Mesendoderm (in vitro differentiated cells): ENCODE measurements around the gene PRKN.

ENCODE experiments used
- DNase-seq: peaks from one replicate; pipeline ENCODE4 v3.0.0; 2013
- H2AK5ac ChIP-seq: 2 replicates; pipeline ENCODE4 v1.6.1; 2013; ENCODE audit warnings: low read length, inconsistent platforms
- H2BK120ac ChIP-seq: 2 replicates; pipeline ENCODE4 v1.6.1; 2013; ENCODE audit warnings: low read depth, mild to moderate bottlenecking, low read length, moderate library complexity, mixed read lengths
- H2BK15ac ChIP-seq: replicated peaks from 2 replicates; pipeline ENCODE4 v1.6.1; 2013; ENCODE audit warnings: low read depth, mild to moderate bottlenecking, moderate library complexity
- H2BK5ac ChIP-seq: 2 replicates; pipeline ENCODE4 v1.6.1; 2013; ENCODE audit warnings: low read length, inconsistent platforms
- H3K18ac ChIP-seq: 2 replicates; pipeline ENCODE4 v1.6.1; 2013; ENCODE audit warnings: mild to moderate bottlenecking, low read length, mixed read lengths
- H3K23ac ChIP-seq: one replicate; pipeline ENCODE4 v1.6.1; 2013; ENCODE audit warnings: low read length
- H3K27ac ChIP-seq: 2 replicates; pipeline ENCODE4 v1.5.1; 2013; ENCODE audit warnings: low read depth, mild to moderate bottlenecking, inconsistent platforms, low read length, moderate library complexity
- H3K27me3 ChIP-seq: 2 replicates; pipeline ENCODE4 v1.6.1; 2013; ENCODE audit warnings: low read length, control low read depth, mild to moderate bottlenecking, inconsistent platforms; ENCODE audit not compliant: insufficient read depth, poor library complexity
- H3K36me3 ChIP-seq: 2 replicates; pipeline ENCODE4 v1.6.1; 2013; ENCODE audit warnings: low read length, inconsistent platforms; ENCODE audit not compliant: control insufficient read depth, insufficient read depth
- H3K4ac ChIP-seq: one replicate; pipeline ENCODE4 v1.6.1; 2013; ENCODE audit warnings: low read depth, mild to moderate bottlenecking, low read length, moderate library complexity
- H3K4me1 ChIP-seq: 2 replicates; pipeline ENCODE4 v1.6.1; 2013; ENCODE audit warnings: low read depth, low read length, inconsistent platforms; ENCODE audit not compliant: control insufficient read depth
- H3K4me2 ChIP-seq: 2 replicates; pipeline ENCODE4 v1.6.1; 2013; ENCODE audit warnings: low read length
- H3K4me3 ChIP-seq: 2 replicates; pipeline ENCODE4 v1.5.1; 2013; ENCODE audit warnings: mild to moderate bottlenecking, low read length
- H3K56ac ChIP-seq: one replicate; pipeline ENCODE4 v1.6.1; 2013; ENCODE audit warnings: low read length
- H3K79me1 ChIP-seq: 2 replicates; pipeline ENCODE4 v1.6.1; 2013; ENCODE audit warnings: low read length, inconsistent platforms
- H3K79me2 ChIP-seq: 2 replicates; pipeline ENCODE4 v1.6.1; 2013; ENCODE audit warnings: mild to moderate bottlenecking, low read length; ENCODE audit not compliant: control insufficient read depth, insufficient read depth
- H3K9ac ChIP-seq: 2 replicates; pipeline ENCODE4 v1.6.1; 2013; ENCODE audit warnings: low read length, inconsistent platforms
- H4K5ac ChIP-seq: one replicate; pipeline ENCODE4 v1.6.1; 2013; ENCODE audit warnings: low read length
- H4K8ac ChIP-seq: one replicate; pipeline ENCODE4 v1.6.1; 2013; ENCODE audit warnings: low read depth, mild to moderate bottlenecking, control low read depth, low read length, moderate library complexity
- WGBS: extraction: QIAGEN DNeasy Blood & Tissue Kit; methylation state at CpG from one replicate; pipeline ENCODE4 v1.1.7; 2013; ENCODE audit warnings: low lambda C conversion rate, missing lambda C conversion rate; ENCODE audit not compliant: insufficient coverage; ENCODE audit errors: extremely low coverage; 5-methylcytosine and 5-hydroxymethylcytosine counted together

The PRKN gene

GRCh38 chr6:161755080-161755479, 972.5 kb downstream of the PRKN start:
- no peak for DNase-seq
- Histone ChIP-seq H3K4me2 (no peak overlapping the region), H3K79me1 (no peaks in the 10 kb centered on the region), H3K27ac (no peak overlapping the region), H4K5ac (no peak overlapping the region), H3K4me1 (no peaks in the 10 kb centered on the region), H2BK5ac (no peak overlapping the region), H3K4me3 (no peak overlapping the region), H3K36me3 (no peaks in the 10 kb centered on the region), H2AK5ac (no peak overlapping the region), H3K56ac (no peak overlapping the region), H3K23ac (no peak overlapping the region), H3K79me2 (no peaks in the 10 kb centered on the region), H2BK120ac (no peak overlapping the region), H3K4ac (no peak overlapping the region), H3K9ac (no peak overlapping the region), H3K27me3 (no peaks in the 10 kb centered on the region), H3K18ac (no peak overlapping the region), H4K8ac (no peak overlapping the region), H2BK15ac (no peak overlapping the region)
- no CpG with 5 or more reads among the region's 5 CpGs for WGBS

GRCh38 chr6:161750686-161751085, 976.9 kb downstream of the PRKN start:
- Histone ChIP-seq H3K4me2 (no peak overlapping the region), H2BK5ac (no peak overlapping the region), H3K4ac (no peak overlapping the region), H2BK15ac (no peak overlapping the region), H3K18ac (no peak overlapping the region), H2AK5ac (no peak overlapping the region), H3K79me2 (no peaks in the 10 kb centered on the region), H3K9ac (no peak overlapping the region), H3K23ac (no peak overlapping the region), H4K5ac (no peak overlapping the region), H3K4me1 (no peaks in the 10 kb centered on the region), H2BK120ac (no peak overlapping the region), H3K79me1 (no peaks in the 10 kb centered on the region), H3K27me3 (no peaks in the 10 kb centered on the region), H3K4me3 (no peak overlapping the region), H3K27ac (no peak overlapping the region), H3K56ac (no peak overlapping the region), H4K8ac (no peak overlapping the region), H3K36me3 (no peaks in the 10 kb centered on the region)
- no peak for DNase-seq
- no CpG with 5 or more reads among the region's 3 CpGs for WGBS

- Histone ChIP-seq H3K4me2 (no peak overlapping the region), H2AK5ac (no peak overlapping the region), H4K8ac (no peak overlapping the region), H3K9ac (no peak overlapping the region), H4K5ac (no peak overlapping the region), H3K79me1 (no peaks in the 10 kb centered on the region), H2BK120ac (no peak overlapping the region), H3K36me3 (no peaks in the 10 kb centered on the region), H3K4me1 (no peaks in the 10 kb centered on the region), H3K18ac (no peak overlapping the region), H2BK5ac (no peak overlapping the region), H3K56ac (no peak overlapping the region), H3K79me2 (no peaks in the 10 kb centered on the region), H2BK15ac (no peak overlapping the region), H3K4me3 (no peak overlapping the region), H3K23ac (no peak overlapping the region), H3K27me3 (no peaks in the 10 kb centered on the region), H3K4ac (no peak overlapping the region), H3K27ac (no peak overlapping the region)
- no CpG with 5 or more reads among the region's 4 CpGs for WGBS
- no peak for DNase-seq
Observed at GRCh38 chr6:161749576-161749975, 978.0 kb downstream of the PRKN start.

- Histone ChIP-seq H3K27me3 (no peaks in the 10 kb centered on the region), H3K27ac (no peak overlapping the region), H3K79me1 (no peaks in the 10 kb centered on the region), H3K23ac (no peak overlapping the region), H3K79me2 (no peaks in the 10 kb centered on the region), H3K18ac (no peak overlapping the region), H3K4me1 (no peaks in the 10 kb centered on the region), H2BK5ac (no peak overlapping the region), H3K56ac (no peak overlapping the region), H3K4me2 (no peak overlapping the region), H2BK15ac (no peak overlapping the region), H3K36me3 (no peaks in the 10 kb centered on the region), H4K8ac (no peak overlapping the region), H2AK5ac (no peak overlapping the region), H3K4me3 (no peak overlapping the region), H3K9ac (no peak overlapping the region), H3K4ac (no peak overlapping the region), H4K5ac (no peak overlapping the region), H2BK120ac (no peak overlapping the region)
- WGBS, result no CpG with 5 or more reads among the region's 18 CpGs
- DNase-seq, result peak; percentile 88
Observed at GRCh38 chr6:161748535-161749416, 978.8 kb downstream of the PRKN start.

- Histone ChIP-seq H3K4me2 (no peak overlapping the region), H3K79me1 (no peaks in the 10 kb centered on the region), H3K9ac (no peak overlapping the region), H2BK5ac (no peak overlapping the region), H3K56ac (no peak overlapping the region), H3K36me3 (no peaks in the 10 kb centered on the region), H3K79me2 (no peaks in the 10 kb centered on the region), H3K23ac (no peak overlapping the region), H3K4me1 (no peaks in the 10 kb centered on the region), H3K4me3 (no peak overlapping the region), H2BK120ac (no peak overlapping the region), H3K4ac (no peak overlapping the region), H2AK5ac (no peak overlapping the region), H2BK15ac (no peak overlapping the region), H4K8ac (no peak overlapping the region), H3K27ac (no peak overlapping the region), H3K27me3 (no peaks in the 10 kb centered on the region), H4K5ac (no peak overlapping the region), H3K18ac (no peak overlapping the region)
- WGBS, result no CpG with 5 or more reads among the region's 7 CpGs
- DNase-seq, result no peak
Observed at GRCh38 chr6:161747506-161747905, 980.1 kb downstream of the PRKN start.
